HUDEP-2 (cell line): ENCODE data around the gene LSAMP.

Source experiments
- DNase-seq, 76 experiments: peaks; one replicate each; lab custom pipeline; 2025; ENCODE audit not compliant: unreplicated experiment in 76 of 76; lab: John Stamatoyannopoulos, UW

Gene LSAMP

DNA sequence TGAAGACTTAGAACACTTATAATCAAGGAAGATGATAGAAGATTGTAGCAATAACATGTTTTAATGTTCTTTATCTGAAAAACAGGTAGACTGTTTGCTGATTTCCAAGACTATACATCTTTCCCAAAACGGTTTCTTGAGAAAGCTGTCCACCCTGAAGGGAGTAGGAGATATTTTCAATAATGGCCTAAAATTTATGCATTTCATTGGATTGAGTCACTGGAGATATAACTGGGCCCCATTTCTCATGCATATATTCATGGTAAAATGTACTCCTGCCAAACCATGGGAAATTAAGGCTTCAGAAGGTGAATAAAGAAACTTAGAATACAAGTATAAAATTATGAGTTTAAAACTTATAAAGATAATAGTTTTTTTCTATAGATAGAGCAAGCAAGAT is 143.9 kb downstream of the LSAMP start:
- DNase-seq: no peak

DNA sequence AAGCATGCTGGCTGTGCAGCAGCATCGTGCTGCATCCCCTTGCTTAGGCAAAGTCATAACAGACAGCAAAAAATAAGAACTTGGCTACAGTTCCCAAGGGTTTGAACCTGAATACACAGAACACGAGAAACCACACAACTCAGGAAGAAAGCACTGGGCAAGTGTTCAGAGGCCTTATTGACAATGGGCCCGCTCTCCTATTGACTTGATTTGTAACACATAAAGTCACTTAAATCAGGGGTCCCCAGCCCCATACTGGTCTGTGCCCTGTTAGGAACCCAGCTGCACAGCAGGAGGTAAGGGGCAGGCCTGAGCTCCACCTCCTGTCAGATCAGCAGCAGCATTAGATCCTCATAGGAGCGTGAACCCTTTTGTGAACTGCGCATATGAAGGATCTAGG is 145.1 kb downstream of the LSAMP start:
- DNase-seq: no peak

DNA sequence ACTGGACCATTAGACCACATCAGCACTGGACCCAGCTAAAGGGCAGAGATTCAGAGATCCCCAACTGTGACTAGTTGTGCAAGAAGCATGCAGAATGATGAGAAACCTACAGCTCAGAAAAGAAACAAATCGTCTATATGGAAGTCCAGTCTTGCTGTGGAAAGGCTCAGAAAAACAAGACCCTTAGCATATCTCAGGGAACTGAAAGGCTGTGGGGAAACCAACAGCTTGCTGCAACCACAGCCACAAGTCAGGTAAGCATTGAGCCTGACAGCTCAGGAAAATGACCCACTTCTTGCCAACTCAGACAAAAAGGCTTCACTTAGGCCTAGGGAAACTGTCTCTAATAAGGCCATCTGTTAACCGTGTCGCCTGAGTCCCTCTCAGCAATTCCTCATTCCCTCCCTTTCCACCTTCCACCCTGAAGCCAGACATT is 145.6 kb downstream of the LSAMP start:
- DNase-seq: no peak

DNA sequence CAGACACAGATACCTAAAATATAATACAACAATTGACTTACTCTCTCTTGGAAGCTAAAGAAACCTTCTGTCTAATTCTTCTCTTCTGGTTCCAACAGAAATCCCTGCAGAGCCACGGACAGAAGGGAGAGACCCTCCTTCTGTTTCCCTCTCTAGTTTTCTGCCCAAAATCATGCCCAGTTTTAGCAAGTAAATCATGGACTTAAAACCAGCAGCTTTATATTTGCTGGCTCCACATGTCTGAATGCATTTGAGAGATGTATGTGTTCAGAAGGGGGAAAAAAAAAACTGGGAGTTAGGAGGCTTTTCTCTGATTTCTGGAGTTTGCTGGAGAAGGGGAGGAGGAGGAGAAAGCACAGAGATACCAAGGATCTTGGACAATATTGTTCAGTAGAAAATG is 147.1 kb downstream of the LSAMP start:
- no peak for DNase-seq

DNA sequence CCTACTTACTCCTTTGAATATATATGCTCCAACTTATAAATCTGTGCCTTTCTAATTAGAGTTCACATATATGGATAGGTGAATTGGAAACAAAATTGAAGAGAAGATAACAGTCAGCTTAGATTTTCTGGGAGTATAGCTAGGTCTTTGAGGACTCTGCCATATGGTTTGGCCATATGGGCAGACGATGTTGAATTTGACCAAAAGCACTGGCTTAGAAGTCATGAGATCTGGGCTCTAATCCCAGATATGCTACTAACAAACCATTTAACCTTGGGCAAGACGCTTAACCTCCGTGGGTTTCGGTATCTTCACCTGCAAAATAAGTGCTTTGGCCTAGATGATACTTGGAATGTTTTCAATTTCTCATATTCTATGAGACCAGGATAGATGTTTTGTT is 154.1 kb downstream of the LSAMP start:
- DNase-seq: no peak

DNA sequence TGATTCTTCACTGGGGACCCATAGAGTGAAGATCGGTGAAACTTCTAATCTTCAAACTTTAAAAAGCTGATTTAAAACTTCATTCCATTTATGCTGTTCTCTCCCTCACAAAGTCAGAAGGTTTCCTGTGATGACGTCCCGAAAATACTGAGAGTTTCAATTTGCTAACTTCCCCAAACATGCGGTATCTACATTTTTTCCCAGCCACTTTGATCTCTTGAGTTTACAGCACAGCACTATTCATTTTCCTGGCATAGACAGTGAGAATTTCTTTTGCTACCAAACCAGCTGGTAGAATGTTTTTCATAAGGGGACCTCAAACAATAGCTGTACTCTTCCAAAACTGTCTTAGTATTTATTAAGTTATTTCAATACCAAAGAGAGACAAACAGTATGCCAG is 156.8 kb downstream of the LSAMP start:
- DNase-seq: no peak

DNA sequence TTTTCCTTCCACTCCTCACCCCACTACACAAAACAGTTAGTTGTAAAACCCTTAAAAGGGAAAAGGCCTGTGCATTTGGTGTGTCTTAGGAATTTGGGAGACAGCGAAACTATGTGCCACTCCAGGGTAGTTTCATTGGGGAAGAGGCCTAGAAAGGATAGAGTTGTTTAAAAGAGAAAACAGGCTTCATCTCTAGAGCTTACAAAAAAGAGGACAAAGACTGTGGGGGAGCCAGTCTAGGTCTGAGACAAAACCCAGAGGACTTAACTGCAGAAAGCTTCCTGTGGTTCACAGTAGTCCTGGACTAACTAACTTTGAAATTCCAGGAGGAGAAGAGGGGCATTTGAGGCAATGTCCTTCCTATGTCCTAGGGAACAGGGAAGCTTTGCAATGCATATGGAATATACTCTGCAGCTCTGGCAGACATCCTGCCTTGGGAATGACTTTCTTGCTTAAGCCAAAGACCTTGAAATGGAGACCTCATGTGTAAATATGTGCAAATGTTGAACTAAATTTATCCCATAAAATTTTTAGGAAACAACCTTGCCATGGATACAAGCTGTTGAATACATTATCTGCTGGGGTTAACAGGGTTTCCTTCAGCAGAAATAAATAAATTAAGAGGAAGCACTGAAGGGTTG is 159.4 kb downstream of the LSAMP start:
- DNase-seq: no peak

DNA sequence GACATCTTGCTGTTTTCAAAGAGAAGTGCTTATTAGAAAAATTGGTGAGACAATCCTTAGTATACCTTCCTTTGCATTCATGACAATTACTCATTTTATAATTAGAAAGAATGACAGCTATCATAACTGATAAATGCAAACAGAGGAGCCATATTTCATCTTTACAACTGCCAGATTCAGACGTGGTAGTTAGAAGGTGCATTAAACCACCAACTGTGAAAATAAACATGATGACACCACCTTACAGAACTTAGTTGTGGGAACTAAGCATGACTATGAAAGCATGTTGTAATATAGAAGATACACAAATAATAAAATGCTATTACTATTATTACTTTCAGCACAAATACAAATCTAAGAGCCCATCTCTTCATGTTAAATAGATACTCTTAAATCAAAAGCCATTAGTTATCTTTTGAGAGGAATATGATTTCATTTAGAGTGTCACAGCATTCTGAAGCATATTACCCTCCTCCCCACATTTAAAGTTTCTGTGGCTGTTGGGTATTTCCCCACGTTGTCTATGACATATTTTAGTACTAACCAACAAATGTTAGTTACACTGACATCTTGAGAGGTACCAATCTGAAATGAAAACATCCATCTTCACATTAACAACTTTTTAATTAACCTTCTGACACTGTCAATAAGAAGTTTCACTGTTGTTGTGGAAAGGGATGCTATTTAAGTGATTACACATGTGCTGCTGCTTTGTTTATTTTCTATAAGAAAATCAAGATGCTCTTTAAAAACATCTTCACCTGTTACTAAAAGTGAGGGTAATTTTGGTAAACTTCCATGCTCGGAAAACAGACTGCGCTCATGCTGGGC is 163.8 kb downstream of the LSAMP start:
- no peak for DNase-seq

DNA sequence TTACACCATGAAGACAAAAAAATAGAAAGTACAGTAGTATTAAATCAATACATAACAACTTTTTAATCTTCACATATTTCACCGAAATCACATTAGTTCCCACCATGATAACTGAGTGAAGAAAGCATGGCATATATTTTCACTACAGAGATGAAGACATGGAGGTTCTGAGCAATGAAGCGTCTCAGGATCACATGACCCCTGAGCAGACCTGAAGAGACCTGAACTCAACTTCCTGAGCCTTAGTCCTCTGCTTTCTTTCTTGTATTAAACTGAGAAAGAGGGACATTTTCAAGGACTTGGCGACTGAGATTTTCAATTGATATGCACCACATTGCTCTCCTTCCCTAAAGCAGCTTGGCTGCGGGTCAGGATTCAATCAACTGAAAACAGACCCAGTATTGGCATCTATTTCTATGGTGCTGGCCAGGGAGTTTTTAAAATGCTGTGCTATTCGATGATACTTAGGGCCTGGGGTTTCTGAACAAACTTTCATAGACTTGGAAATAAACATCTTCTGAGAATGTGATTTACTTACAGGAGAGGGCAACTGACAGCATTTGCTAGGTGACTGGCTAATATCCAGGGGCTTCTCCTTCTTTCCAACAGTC is 165.1 kb downstream of the LSAMP start:
- DNase-seq: no peak

DNA sequence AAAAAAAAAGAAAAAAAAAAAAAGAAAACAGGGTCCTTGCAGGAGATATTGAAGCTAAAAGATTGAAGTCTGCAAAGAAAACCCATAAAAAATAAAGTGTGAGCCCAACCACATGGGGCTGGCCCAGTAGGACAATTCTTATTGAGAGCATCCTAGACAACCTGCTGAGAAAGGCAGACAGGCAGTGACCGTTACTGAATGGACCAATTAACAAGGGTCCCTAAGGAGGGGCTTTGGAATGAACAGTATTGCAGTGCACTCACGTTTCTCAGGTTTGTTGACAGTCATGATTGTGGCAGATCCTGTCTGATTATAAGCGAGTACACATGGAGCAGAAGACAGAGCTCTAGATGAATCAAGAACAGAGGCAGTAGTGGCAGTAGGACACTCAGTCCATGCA is 168.6 kb downstream of the LSAMP start:
- no peak for DNase-seq

DNA sequence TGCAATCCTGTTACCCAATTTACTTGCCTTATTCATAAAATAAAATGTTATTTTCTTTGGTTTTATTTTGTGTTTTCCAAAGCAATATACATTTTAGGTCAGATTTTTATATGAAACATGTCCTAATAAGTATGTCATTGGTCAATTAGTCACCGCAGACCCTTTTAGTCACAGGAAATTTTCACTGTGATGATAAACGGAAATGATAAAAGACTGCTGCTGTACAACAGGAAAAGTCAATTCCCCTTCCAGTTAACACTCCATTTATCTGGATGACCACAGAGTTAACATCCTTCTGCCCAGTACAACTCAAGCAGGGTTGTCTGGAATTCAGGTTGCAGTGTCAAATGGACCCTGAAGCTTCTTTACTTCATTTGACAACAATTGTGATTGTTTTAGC is 175.2 kb downstream of the LSAMP start:
- no peak for DNase-seq

DNA sequence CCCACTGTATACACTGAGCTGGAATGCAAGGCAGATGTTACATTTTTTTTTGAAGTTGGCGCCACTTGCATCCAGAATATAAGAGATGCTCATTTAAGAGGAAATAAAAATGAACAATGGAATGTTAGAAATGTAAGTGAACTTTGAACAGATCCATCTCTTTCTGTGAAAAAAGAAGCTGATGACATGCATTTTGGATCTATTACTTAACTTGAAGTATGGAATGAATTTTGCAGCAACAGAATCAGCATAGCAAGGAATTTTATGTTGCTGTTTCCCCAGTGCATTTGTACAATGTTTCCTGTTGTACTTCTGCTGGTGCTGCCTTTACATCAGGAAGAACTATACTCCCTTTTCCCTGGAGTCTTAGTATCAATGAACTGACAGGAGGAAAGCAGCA is 178.2 kb downstream of the LSAMP start:
- no peak for DNase-seq

DNA sequence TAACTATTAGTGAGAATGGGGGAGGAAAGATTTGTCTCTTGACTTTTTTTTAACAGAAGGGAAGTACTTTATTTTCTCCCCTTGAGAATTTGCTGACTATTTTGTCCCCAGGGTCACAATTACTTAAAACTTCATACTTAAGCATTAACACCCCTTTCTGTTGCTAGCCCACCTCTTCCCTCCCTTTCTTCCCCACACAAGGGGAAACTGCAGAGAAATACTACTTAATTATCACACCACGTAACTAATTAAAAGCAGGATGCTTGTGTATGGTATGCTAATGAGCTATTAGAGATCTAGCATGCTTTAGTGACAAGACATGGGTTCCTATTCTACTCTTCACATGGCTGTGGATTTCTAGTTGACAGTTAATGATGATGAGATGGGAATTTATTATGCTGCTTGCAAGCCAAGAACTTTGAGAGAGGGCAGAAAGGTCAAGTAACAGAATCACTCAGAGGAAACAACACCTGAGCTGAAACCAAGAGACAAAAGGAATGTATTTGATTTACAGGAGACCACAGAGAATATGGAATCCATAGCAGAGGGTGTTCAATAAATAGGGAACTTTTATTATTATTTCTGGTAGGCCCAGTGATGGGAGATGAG is 179.2 kb downstream of the LSAMP start:
- no peak for DNase-seq

DNA sequence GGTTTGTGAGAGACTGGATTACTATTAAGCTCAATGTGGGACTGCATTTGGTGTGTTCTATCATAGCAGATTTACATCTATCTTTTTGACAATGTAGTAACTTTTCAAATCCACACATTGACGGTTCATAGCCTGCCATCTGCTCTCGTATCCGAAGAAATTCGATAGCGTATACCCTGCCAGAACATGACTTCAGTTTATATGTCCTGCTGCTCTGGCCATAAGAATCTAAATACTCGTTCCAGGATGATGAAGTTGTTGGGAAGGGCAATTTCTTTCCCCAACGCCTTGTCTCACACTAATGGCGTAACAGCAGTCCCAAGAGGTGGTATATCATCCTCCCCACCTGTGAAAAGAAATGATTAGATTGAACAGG is 180.0 kb downstream of the LSAMP start:
- DNase-seq: no peak

DNA sequence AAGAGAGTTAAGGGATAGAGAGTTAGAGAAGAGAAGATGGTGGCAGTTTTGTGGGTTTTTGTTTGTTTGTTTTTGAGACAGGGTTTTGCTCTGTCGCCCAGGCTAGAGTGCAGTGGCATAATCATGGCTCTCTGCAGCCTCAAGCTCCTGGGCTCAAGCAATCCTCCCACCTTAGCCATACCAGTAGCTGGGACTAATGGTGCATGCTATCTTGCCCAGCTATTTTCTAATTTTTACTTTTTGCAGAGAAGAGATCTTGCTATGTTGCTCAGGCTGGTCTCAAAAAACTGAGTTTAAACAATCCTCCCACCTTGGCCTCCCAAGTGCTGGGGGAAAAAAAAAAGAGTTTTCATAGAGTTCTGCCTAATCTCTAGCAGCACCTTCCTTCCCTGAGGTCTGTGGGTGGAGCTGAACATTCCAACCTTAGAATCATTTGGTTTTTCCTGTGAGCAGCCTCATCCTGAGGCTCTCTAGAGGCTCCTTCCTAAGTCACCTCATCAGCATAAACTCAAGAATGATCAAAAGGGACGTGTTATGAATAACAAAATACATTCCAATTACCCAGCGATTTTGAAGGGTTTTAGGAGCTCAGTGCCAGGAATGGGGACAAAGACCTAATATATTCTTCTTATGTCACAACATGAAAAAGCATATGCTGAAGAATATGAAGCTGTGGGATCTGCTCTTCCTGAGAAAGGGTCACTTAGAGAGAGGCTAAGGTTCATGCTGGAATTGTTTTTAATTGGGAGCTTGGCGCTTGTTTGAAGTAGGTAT is 180.6 kb downstream of the LSAMP start:
- DNase-seq: no peak

DNA sequence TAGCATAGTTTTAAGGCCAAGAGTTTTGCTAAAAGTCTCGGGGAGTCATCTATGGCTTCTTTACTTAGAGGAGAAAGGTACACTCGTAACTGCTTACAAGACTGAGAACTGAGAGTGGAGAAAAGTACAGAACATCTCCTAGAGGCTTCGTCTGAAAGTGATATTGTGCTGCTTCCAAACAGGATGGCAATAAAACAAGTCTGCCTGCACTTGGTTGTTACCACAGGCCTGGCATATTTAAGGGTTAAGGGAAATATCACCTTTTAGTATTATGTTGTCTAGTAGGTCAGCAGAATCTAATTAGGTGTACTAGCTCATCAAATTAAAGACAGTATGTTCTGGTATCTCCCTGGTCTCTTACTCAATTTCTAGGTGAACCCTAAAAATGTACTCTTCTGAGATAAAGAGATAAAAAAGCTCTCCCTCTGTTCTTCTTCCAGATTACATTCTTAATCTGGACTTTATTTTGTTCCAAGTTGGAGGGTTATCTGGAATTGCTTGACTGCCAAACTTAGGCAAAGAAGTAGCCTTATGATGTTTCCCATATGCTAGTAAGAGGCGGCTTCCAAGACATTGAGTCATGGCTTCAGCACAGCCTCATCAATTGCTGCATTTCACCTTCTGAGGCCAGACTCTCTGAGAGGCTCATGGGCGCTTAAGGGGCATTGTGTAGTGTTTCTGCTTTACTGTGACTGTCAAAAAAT is 181.3 kb downstream of the LSAMP start:
- no peak for DNase-seq

DNA sequence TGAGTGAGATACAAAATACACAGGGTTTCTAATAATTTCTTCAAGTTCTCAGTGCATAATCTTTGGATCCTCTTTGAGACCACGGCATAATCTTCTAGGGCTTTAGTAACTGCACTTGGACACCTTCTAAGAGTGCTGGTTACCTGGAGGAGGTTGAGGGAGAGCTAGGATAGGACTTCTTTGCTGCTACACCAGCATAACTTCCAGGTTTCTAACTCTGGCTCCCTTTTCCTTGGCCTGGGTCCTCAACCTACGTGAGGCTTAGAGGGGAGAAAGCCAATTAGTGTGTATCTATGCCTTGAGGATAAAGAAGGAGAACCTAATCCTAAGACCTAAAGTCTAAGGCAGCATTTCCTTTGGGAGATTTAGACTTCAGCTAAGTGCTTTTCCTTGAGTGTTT is 184.8 kb downstream of the LSAMP start:
- no peak for DNase-seq

DNA sequence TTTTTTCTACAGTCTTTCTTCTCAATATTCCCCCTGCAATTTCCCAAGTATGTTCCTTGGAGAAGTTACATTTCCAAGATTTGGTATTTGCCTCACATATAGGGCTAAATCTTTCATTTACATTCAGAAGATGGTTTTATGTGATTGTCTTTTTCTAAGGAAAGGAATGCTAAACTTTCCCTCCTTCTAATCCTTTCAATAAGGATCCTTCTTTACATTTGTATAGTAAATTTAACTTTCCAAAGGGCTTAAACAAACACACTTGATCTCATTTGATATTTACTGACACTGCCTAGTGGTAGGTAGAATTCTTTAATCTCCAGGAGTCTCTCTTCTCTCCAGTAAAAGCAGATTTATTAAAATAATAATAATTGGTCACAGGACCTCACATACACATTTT is 185.3 kb downstream of the LSAMP start:
- DNase-seq: no peak

DNA sequence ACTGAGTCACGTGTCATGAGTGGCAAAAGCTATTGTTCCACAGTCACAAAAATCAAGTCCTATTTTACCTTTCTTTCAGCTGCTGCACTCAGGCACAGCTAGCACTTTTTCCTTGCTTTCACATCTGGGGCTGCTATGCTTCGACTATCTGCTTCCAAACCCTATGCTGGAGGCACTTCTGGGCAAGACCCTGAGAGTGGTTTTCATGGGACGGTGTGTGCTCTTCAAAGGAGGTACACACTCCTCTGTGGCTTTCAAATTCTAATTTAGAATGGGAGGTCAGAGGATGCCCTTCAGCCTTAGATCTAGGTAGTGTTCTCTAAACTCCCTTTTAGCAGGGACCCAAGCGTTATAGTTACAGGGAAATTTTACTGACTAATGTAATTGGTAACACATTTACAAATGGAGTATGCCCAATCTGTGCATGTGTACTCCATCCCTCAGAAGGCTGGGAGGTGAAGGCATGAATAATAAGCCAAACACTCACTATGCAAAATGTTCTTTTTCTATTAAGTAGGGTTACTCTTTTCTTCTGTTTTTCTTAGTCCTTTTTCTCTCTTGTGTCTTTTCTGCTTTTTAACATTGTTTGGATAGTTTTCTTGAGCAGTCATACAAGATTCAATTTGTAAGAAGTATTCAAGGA is 188.3 kb downstream of the LSAMP start:
- DNase-seq: no peak

DNA sequence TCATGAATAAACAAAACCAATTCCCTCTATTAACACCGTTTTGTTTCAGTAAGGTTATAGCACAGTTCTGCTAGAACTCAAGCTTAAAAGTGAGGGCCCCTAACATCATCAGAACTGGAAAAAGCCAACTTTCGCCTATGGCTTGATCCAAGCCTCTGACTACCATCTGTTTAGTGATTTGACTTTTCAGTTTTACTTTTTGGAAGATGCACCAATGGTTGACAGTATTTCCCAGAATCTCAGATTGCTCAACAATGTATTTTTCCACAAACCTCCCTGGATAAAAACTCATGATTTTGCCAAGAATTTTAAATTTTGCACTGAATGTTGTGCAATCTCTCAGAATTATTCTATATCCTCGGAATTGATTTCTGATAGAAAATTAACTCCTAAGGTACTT is 190.7 kb downstream of the LSAMP start:
- no peak for DNase-seq
